Vagina (tissue), 2 donors: Measurements from ENCODE around the gene HLA-DOB.

ENCODE experiments used
- POLR2A ChIP-seq, 2 donors: fragments of 450-650 bp; IDR thresholded peaks; one replicate each; pipeline ENCODE4 v1.6.1; 2017; ENCODE audit warnings: antibody characterized with exemption in 2 of 2, mild to moderate bottlenecking in 2 of 2, moderate library complexity in 2 of 2
- TF ChIP-seq, protein P1 (sequence below), 3 experiments: fragments of 450-650 bp in 2 of 3; fragments of 200-600 bp in 1 of 3; sonication (generic) in 1 of 3; IDR thresholded peaks; one replicate each; pipeline ENCODE4 v1.5.1; 2017 to 2019; ENCODE audit warnings: antibody characterized with exemption in 3 of 3, mild to moderate bottlenecking in 2 of 3, moderate library complexity in 2 of 3

DNA sequence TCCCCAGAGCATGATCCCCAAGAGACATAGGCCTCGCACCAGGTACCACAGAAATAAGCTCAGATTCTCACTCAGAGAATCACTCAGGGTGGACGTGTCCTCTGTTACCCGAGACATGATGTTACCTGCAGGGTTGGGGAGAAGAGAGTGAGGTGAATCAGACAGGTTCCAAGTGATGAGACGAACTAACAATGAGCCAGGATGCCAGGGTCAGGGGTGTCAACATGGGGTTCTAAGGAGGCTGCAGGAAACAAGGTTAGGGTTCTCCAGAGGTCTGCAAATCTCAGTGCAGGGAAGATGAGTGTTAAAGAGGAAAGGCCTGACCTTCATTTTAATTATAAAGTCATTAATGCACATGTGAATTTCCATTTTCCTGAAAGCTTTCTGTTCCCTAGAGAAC, 34.2 kb upstream of the HLA-DOB start:
- no peak for TF ChIP-seq POLR2A (IDR thresholded peaks at IDR 0.05)
- TF ChIP-seq, protein P1, sequence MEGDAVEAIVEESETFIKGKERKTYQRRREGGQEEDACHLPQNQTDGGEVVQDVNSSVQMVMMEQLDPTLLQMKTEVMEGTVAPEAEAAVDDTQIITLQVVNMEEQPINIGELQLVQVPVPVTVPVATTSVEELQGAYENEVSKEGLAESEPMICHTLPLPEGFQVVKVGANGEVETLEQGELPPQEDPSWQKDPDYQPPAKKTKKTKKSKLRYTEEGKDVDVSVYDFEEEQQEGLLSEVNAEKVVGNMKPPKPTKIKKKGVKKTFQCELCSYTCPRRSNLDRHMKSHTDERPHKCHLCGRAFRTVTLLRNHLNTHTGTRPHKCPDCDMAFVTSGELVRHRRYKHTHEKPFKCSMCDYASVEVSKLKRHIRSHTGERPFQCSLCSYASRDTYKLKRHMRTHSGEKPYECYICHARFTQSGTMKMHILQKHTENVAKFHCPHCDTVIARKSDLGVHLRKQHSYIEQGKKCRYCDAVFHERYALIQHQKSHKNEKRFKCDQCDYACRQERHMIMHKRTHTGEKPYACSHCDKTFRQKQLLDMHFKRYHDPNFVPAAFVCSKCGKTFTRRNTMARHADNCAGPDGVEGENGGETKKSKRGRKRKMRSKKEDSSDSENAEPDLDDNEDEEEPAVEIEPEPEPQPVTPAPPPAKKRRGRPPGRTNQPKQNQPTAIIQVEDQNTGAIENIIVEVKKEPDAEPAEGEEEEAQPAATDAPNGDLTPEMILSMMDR (IDR thresholded peaks at IDR 0.05) = no peak
